ENCODE measurements around the gene CACNA2D2.

Gene CACNA2D2

DNA sequence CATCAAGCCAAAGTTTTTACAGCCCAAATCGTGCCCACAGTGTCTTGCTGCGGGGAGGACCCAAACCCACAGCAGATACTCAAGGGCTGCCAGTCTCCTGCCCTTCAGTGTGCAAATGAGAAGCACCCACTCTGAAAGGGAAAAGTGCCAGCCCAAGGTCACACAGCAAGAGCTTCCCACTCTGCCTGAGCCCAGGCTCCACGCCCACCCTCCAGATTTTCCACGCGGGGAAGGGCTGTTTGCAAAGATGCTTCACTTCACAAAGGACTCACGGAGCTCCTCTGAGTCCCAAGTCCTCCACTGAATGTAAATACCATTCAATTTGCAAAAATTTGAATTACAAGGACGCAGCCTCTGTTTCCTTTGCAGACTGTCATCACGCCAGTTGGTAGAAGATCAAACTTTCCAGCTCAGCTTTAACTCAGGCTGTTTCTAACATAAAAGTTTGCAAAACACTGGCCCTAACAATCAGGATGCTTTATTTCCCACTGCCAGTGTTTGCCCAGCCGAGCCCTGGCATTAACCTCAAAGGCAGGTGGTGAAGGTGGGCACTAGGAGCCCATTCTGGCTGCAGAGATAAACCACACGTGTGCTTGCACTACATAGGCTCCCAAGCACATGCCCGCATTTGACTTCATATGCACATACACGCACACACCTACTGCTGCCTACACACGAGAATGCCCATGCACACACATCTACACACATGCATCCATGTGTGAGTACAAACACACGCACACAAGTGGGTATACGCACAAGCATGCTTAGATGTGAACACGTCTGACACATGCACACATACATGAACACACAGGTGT lies 7.6 kb downstream of the CACNA2D2 start:
- no peak for DNase-seq (ENCODE audit: low read depth)

DNA sequence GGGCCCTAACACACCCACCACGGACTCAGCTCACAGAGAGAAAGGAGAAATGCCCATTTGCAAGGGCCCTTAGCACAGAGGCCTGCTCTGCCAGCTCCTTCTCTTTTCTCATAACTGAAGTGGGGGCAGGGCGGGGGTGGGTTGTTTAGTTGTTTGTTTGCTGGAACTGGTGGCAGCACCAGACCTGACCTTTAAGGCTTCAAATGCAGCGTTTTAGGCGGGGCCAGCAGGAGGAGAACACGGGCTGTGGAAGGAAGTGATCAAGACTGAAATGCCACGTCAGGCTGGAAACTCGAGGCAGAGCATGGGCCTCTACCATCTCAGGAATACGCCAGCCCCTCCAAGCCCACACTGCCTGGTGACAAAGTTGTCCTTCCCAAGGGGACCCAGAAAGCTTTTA lies 9.3 kb downstream of the CACNA2D2 start:
- no peak for DNase-seq (ENCODE audit: low read depth)

DNA sequence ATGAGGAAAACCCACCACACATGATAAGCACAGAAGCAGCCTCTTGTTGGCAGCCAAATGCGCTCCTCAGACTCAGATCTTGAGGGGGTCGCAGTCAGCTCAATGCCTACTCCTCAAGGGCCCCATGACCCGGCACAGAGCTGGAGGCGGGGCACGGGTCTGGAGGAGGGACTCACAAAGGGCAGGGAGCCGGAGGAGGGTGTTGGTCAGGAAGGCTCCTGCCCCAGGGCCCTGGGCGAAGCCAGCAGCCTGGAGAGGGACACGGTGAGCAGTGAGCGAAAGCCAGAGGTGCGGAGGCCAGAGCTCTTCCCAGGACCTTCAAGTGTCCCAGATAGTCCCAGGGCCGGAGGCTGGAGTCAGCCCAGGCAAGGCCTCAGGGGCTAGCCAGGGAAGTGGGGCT lies 9.8 kb downstream of the CACNA2D2 start:
- no peak for DNase-seq (ENCODE audit: low read depth)

GRCh38 chr3:50493086-50493485 lies 10.3 kb downstream of the CACNA2D2 start:
- DNase-seq (ENCODE audit: low read depth): no peak

DNA sequence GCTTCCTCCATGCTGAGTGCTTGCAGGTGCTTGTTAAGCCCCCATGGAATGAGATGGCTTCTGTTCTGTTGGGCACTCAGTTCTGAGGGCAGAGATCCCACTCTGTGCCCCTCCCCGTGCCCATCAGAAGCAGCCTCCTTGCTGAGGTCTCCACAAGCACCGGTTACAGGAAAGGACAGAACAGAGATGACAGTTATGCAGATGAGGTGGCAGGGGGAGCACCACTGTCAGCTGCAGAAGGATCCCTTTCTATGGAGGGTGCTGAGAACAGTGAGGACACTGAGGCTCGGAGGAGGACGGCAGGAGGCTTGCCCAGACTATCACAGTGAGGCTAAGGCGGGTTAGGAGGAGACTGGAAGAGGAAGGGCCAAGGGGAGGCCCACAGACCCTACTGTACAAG lies 12.4 kb downstream of the CACNA2D2 start:
- DNase-seq (ENCODE audit: low read depth): no peak

DNA sequence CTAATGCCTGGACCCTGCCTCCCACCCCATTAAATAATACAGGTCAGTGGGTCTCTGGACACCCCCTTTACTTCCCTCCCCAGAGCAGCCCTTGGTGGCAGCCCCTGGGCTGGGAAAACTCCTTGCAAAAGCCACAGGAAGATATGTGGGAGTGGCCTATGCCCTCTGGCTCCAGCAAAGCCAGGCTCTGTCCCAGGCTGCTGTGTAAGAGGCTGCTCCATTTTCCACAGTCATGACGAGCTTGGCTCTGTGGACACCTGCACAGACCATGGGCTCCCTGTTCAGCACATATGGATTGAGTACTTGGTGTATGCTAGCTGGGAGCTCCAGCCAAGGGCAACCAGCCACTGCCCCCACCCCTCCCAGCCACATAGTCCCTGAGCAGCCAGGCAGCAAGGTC lies 13.0 kb downstream of the CACNA2D2 start:
- no peak for DNase-seq (ENCODE audit: low read depth)

- no peak for DNase-seq (ENCODE audit: low read depth)
Measured at GRCh38 chr3:50487181-50487580, 16.3 kb downstream of the CACNA2D2 start.

DNA sequence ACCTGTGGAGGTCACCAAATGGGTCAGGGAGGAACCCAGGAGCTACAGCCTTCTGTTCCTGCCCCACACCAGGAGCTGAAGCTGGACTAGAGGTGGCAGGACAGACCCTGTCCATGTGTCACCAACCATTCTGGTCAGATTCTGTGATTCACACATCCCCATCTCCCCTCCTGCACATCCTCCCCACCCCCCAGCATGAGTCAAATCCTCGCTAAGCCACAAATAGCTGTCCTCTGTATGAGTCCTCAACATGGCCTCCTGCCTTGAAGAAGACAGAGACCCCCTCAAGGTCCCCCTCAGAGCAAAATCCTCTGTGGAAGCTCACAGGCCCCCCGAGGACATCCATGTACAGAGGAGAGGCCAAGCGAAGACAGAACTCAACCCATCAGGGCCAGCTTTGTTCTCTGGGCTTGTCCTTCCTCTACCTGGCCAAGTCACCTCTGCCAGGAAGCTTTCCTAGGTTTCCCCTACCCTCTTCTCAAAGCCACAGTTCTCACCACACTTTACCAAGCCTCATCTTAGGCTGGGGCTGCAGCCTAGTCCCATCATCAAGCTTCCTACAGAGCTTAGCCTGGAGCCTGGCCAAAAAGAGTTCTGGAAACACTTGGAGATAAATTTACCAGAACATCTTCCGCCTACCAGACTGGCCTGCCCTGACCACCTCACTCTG lies 17.1 kb downstream of the CACNA2D2 start:
- no peak for DNase-seq (ENCODE audit: low read depth)

GRCh38 chr3:50484722-50485121 lies 18.7 kb downstream of the CACNA2D2 start:
- no peak for DNase-seq (ENCODE audit: low read depth)

DNA sequence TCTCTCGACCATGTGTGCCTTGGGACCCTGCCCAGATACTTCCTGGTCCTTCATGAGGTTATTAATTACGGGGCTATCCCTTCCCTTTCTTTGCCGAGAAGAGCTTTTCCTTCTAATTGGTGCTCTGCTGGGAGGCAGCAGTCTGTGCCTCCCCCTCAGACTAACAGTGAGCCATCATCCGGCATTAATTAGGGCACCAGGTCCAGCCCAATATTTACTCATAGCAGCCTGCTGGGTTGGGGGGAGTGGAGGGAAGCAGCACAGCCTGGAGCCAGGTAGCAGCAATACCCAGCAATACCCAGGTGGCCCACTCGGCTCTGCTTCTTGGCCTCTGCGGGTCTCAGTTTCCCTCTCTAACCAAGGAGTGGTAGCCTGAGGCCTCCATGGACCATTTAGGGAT lies 20.1 kb downstream of the CACNA2D2 start:
- no peak for DNase-seq (ENCODE audit: low read depth)

- no peak for DNase-seq (ENCODE audit: low read depth)
Measured at GRCh38 chr3:50481992-50482391, 21.4 kb downstream of the CACNA2D2 start.

DNA sequence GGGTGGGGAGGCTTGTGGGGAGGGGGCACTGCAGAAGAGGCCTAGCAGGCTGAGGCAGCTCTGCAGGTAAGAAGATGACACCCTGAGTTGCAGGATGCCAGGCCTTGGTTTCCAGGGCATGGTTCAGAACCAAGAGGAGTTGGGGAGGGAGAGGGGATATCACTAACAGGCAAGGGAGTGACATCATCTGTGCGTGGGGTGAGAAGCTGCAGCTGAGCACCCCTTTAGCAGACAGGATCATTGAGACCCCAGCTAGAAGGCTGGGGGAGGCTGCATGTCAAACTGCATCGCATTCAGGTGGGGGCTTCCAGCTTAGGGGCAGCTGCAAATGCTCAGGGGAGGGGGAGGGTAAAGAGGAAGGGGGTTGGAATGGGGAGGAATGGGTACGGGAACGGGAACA lies 23.0 kb downstream of the CACNA2D2 start:
- no peak for DNase-seq (ENCODE audit: low read depth)

- DNase-seq (ENCODE audit: low read depth): no peak
Measured at GRCh38 chr3:50479523-50479922, 23.9 kb downstream of the CACNA2D2 start.

DNA sequence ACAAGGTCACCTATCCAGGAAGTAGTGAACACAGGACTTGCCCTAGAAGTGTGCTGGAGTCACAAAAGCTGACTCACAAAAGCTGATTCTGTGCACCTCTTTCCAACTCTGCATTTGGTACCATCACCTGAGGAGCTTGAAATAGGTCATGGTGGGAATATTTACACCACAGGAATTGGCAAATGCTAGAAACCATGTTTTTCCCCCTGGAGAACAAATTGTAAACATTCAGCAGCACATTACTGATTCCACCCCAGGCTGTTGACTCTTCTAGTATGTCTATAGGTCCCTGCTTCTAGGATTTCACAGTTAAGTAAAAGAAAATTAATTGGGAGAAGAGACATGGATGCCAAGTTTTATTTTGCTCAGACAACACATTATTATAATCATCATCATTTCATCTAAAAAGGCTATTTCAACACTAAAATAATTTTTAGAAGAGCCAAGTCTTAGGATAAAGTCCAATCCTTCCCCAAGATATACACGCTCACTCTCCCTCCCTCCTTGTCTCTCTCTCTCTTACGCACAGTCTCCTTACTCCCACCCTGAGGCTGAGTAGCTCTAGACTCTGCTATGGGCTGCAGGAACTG lies 24.7 kb downstream of the CACNA2D2 start:
- DNase-seq (ENCODE audit: low read depth): no peak

DNA sequence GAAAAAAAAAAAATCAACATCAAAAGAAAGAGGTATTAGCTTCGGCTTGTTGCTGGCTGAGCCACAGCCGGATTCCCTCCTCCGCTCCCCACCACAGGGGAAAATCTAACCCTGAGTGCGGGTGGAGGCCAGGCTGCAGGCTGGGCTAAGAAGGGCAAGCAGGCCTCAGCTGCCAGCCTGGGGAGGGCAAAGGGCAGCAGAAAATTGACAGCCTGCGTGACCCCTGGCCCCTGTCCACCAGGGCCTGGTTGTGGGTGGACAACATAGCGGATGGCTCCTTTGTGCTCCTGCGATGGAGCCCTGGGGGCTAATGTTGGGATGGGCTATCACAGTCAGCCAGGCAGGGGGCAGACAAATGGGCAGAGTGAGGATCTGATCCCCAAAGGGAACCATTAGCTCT lies 25.4 kb downstream of the CACNA2D2 start:
- no peak for DNase-seq (ENCODE audit: low read depth)

DNA sequence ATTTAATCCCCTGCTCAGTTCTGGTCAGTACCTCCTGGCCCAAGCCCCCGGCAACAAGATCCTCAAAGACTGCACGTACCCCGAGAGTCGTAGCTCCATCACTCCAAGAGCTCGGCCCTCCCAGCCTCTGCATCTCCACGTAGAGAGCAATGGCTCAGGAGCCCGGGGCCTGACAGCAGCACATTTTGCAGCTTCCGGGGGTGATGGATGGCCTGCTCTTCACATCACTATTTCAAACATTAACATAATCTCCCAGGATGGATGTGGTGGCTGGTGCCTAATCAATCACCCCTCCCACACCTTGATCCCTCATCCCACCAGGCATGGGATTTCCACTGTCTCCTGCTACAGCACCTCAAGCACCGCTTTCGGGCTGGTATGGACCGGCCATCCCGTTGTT lies 28.1 kb downstream of the CACNA2D2 start:
- DNase-seq (ENCODE audit: low read depth): no peak

GRCh38 chr3:50474717-50475116 lies 28.7 kb downstream of the CACNA2D2 start:
- DNase-seq (ENCODE audit: low read depth): no peak

- DNase-seq (ENCODE audit: low read depth): no peak
Measured at GRCh38 chr3:50473768-50474167, 29.7 kb downstream of the CACNA2D2 start.

DNA sequence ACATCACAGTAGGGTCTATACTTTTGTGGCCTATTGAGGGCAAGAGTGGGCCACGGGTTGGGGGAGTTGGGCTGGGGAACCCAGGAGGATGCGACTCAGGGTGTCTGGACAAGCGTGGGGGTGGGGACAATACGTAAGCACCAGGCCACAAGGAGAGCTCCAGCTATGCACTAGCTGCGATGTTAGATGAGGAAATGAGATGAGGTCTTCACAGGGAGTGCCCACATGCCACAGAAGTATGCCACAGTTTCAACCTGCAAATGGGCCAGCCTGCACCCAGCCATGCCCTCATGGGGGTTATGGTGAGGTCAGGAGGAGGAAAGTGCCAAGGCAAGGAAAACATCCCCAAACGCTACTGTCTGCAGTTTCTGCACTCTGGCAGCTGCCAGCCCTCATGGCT lies 30.5 kb downstream of the CACNA2D2 start:
- no peak for DNase-seq (ENCODE audit: low read depth)

- DNase-seq (ENCODE audit: low read depth): no peak
Measured at GRCh38 chr3:50470658-50471057, 32.8 kb downstream of the CACNA2D2 start.

- no peak for DNase-seq (ENCODE audit: low read depth)
Measured at GRCh38 chr3:50467919-50468318, 35.5 kb downstream of the CACNA2D2 start.

DNA sequence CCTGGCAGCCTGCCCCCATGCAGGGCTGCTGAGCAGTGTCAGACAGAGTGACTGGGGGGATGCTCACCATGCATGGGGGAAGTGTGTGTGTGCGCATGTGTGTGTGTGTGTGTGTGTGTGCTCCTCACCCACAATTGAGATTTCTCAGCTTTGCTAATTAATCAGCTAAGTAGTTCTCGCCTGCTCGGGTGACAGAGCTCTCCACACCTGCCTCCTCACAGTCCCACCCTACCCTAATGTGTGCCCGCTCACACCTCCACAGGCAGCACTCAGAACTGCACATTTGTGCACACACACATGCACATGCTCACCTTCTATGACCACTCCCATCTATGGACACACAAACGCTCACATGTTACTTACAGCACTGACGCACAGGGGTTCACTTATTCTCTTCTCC lies 37.3 kb downstream of the CACNA2D2 start:
- no peak for DNase-seq (ENCODE audit: low read depth)

GRCh38 chr3:50464569-50464968 lies 38.9 kb downstream of the CACNA2D2 start:
- DNase-seq (ENCODE audit: low read depth): no peak
